ENCODE measurements around the gene CBX5. TPM values are rescaled to one million over a fixed set of nuclear protein-coding genes. Genes with fewer than 3 reads are reported as not detected.

The CBX5 gene
- total and polyA plus RNA-seq, 9 of the 15 experiments (the other 6 are each of a cell fraction or from before 2014, with no cell fraction given): 32.6 to 102 (median 59.2) TPM

- TF ChIP-seq CREB3L1 (IDR thresholded peaks at IDR 0.05; ENCODE audit: borderline replicate concordance, low read depth) (no peak), ELF2 (CRISPR knock-in tag; IDR thresholded peaks at IDR 0.05) (no peak), RFX7 (CRISPR knock-in tag; IDR thresholded peaks at IDR 0.05) (no peak), CHD1 (IDR thresholded peaks at IDR 0.05; ENCODE audit: low read length) (peak; percentile 81), DIDO1 (tag; IDR thresholded peaks at IDR 0.05; ENCODE audit: low read depth) (no peak), CHAMP1 (IDR thresholded peaks at IDR 0.05) (no peak), BRD4 (IDR thresholded peaks at IDR 0.05) (no peak), RBM34 (IDR thresholded peaks at IDR 0.05; ENCODE audit: borderline replicate concordance, insufficient read depth, low read length) (no peak), NRF1 (conservative IDR thresholded peaks at IDR 0.05 in 1 of 2, IDR thresholded peaks at IDR 0.05 in 1 of 2) (no peak), DMBX1 (CRISPR knock-in tag; IDR thresholded peaks at IDR 0.05; ENCODE audit: borderline replicate concordance) (no peak), POLR2H (tag; IDR thresholded peaks at IDR 0.05; ENCODE audit: low read depth) (no peak), ZNF263 (CRISPR knock-in tag; IDR thresholded peaks at IDR 0.05; ENCODE audit: borderline replicate concordance) (no peak), KDM2B (CRISPR knock-in tag; IDR thresholded peaks at IDR 0.05) (no peak), ZNF354B (CRISPR knock-in tag; IDR thresholded peaks at IDR 0.05) (no peak), FOSL1 (tag; conservative IDR thresholded peaks at IDR 0.05) (no peak), ASH1L (IDR thresholded peaks at IDR 0.05; ENCODE audit: borderline replicate concordance, low read depth, partially characterized antibody) (no peak), RBM22 (IDR thresholded peaks at IDR 0.05; ENCODE audit: low read depth, low read length, poor library complexity, severe bottlenecking) (no peak), ZSCAN32 (CRISPR knock-in tag; IDR thresholded peaks at IDR 0.05) (no peak), ZNF24 (IDR thresholded peaks at IDR 0.05) (no peak), ZNF197 (CRISPR knock-in tag; IDR thresholded peaks at IDR 0.05; ENCODE audit: low read depth) (no peak), STAG1 (CRISPR knock-in tag; IDR thresholded peaks at IDR 0.05; ENCODE audit: borderline replicate concordance) (no peak; the same call in 1 of the 2 replicates), HBP1 (CRISPR knock-in tag; IDR thresholded peaks at IDR 0.05) (0 out of 2 replicates have a peak, but pooled peaks have one; percentile 10), NFE2 (IDR thresholded peaks at IDR 0.05; ENCODE audit: low read depth) (no peak), ZNF146 (CRISPR knock-in tag; IDR thresholded peaks at IDR 0.05; ENCODE audit: unreplicated experiment) (no peak), ILF3 (IDR thresholded peaks at IDR 0.05; ENCODE audit: borderline replicate concordance) (no peak), TAF7 (tag; IDR thresholded peaks at IDR 0.05) (peak; percentile 77), ESRRA (IDR thresholded peaks at IDR 0.05; ENCODE audit: borderline replicate concordance, low read depth) (no peak)
These were observed 693 bp downstream of the CBX5 start (continued) for GRCh38 chr12:54279227-54279631.
